Endothelial cell of umbilical vein (primary cell): ENCODE measurements around the gene PRLR. TPM values are rescaled to one million over a fixed set of nuclear protein-coding genes. Genes with fewer than 3 reads are reported as not detected.

ENCODE experiments used
- BruUV-seq: library from RNA; stranded (reverse); fragments of 400-500 nt; replicated peaks from 2 replicates; lab custom pipeline; 2021; lab: Mats Ljungman, UMichigan
- CTCF ChIA-PET: fragments of 300-600, 350-600 bp; sonication (Branson Sonifier 250); formaldehyde crosslinking; loops from one replicate; lab custom pipeline; 2021; ENCODE audit warnings: antibody characterized with exemption, inconsistent platforms; lab: Charles Lee
- POLR2A ChIA-PET: fragments of 300-600, 350-600 bp; sonication (Branson Sonifier 250); formaldehyde crosslinking; loops from one replicate; lab custom pipeline; 2021; ENCODE audit warnings: antibody characterized with exemption, inconsistent platforms; lab: Charles Lee
- DNase-seq: peaks from one replicate; pipeline ENCODE4 v3.0.0-alpha.2; 2011; ENCODE audit warnings: low read depth, low spot score
- FAIRE-seq: peaks from 2 replicates; lab custom pipeline; 2011; peaks lifted over from hg19 to GRCh38; lab: Jason Lieb, UNC
- H2AFZ ChIP-seq: 2 replicates; pipeline ENCODE4 v1.6.0; 2012; ENCODE audit warnings: low read depth, low read length, control low read depth, inconsistent platforms
- H3K27ac ChIP-seq: 2 replicates; pipeline ENCODE4 v1.5.1; 2011; ENCODE audit warnings: low read depth, mild to moderate bottlenecking, control low read depth, low read length, moderate library complexity; ENCODE audit not compliant: insufficient read depth
- H3K27me3 ChIP-seq, 2 experiments: 2 replicates each; pipeline versions ENCODE4 v1.6.0 to v1.6.1; 2011; ENCODE audit warnings: low read length in 2 of 2, mixed read lengths in 1 of 2; ENCODE audit not compliant: control insufficient read depth in 2 of 2, insufficient read depth in 2 of 2
- H3K36me3 ChIP-seq, 2 experiments: 2 replicates in 1 of 2; 3 replicates in 1 of 2; pipeline ENCODE4 v1.5.1; 2011; ENCODE audit warnings: low read length in 2 of 2, mild to moderate bottlenecking in 1 of 2, moderate library complexity in 1 of 2; ENCODE audit not compliant: control insufficient read depth in 2 of 2, insufficient read depth in 2 of 2; ENCODE audit errors: extremely low read depth in 1 of 2
- H3K4me1 ChIP-seq: 3 replicates; pipeline ENCODE4 v1.5.1; 2011; ENCODE audit warnings: mild to moderate bottlenecking, low read length; ENCODE audit not compliant: control insufficient read depth, insufficient read depth; ENCODE audit errors: extremely low read depth
- H3K4me2 ChIP-seq: 2 replicates; pipeline ENCODE4 v1.6.1; 2011; ENCODE audit warnings: low read length, control low read depth, mixed read lengths; ENCODE audit not compliant: insufficient read depth
- H3K4me3 ChIP-seq, 3 experiments: fragments of 200-600 bp in 1 of 3; sonication (generic), shearing (Covaris generic) in 1 of 3; replicated peaks in 1 of 3; 2 replicates each; pipeline ENCODE4 v1.5.1; 2011 to 2016; ENCODE audit warnings: control low read depth in 3 of 3, low read length in 3 of 3, mild to moderate bottlenecking in 2 of 3, inconsistent platforms in 1 of 3, low read depth in 1 of 3, moderate library complexity in 1 of 3; ENCODE audit not compliant: insufficient read depth in 1 of 3
- H3K79me2 ChIP-seq: 2 replicates; pipeline ENCODE4 v1.6.0; 2012; ENCODE audit warnings: low read length, inconsistent platforms; ENCODE audit not compliant: control insufficient read depth, insufficient read depth
- H3K9ac ChIP-seq: replicated peaks from 2 replicates; pipeline ENCODE3; 2011; ENCODE audit warnings: low read length, control low read depth; ENCODE audit not compliant: insufficient read depth; ENCODE audit errors: extremely low read depth
- H3K9me1 ChIP-seq: replicated peaks from 3 replicates; pipeline ENCODE4 v1.6.0; 2011; ENCODE audit warnings: mild to moderate bottlenecking, low read length; ENCODE audit not compliant: control insufficient read depth, insufficient read depth; ENCODE audit errors: extremely low read depth
- H3K9me3 ChIP-seq: replicated peaks from 2 replicates; pipeline ENCODE4 v1.5.1; 2012; ENCODE audit warnings: low read length, inconsistent platforms; ENCODE audit not compliant: control insufficient read depth, insufficient read depth
- H4K20me1 ChIP-seq: replicated peaks from 2 replicates; pipeline ENCODE3; 2011; ENCODE audit warnings: mild to moderate bottlenecking, low read length; ENCODE audit not compliant: control insufficient read depth, insufficient read depth; ENCODE audit errors: extremely low read depth
- CTCF ChIP-seq, 2 donors: IDR thresholded peaks; 1 replicate in 1 of 2; 2 replicates in 1 of 2; pipeline ENCODE4 v1.5.1; 2011; ENCODE audit warnings: low read length in 2 of 2, mild to moderate bottlenecking in 2 of 2, moderate library complexity in 2 of 2, control low read depth in 1 of 2, inconsistent platforms in 1 of 2, low read depth in 1 of 2; ENCODE audit not compliant: insufficient read depth in 1 of 2; ENCODE audit errors: extremely low read depth in 1 of 2
- EZH2 ChIP-seq: IDR thresholded peaks from 2 replicates; pipeline ENCODE4 v1.6.1; 2012; ENCODE audit warnings: borderline replicate concordance, low read depth, mild to moderate bottlenecking, moderate library complexity, low read length, inconsistent platforms; ENCODE audit not compliant: severe bottlenecking
- FOS ChIP-seq: IDR thresholded peaks from 2 replicates; pipeline ENCODE4 v1.6.1; 2011; ENCODE audit warnings: mild to moderate bottlenecking, low read length, moderate library complexity, borderline replicate concordance; ENCODE audit not compliant: insufficient read depth
- GATA2 ChIP-seq: IDR thresholded peaks from 2 replicates; pipeline ENCODE4 v1.7.0; 2011; ENCODE audit warnings: low read depth, mild to moderate bottlenecking, moderate library complexity, mixed read lengths, low read length; ENCODE audit not compliant: insufficient read length, insufficient read depth
- JUN ChIP-seq: IDR thresholded peaks from 2 replicates; pipeline ENCODE4 v1.6.1; 2011; ENCODE audit warnings: borderline replicate concordance, low read depth; ENCODE audit not compliant: insufficient read length, insufficient read depth
- MAX ChIP-seq: IDR thresholded peaks from 2 replicates; pipeline ENCODE4 v1.6.1; 2011; ENCODE audit not compliant: insufficient read depth, insufficient read length
- POLR2AphosphoS5 ChIP-seq: IDR thresholded peaks from 2 replicates; pipeline ENCODE4 v1.6.1; 2012; ENCODE audit warnings: low read depth, mild to moderate bottlenecking, control low read depth, low read length, moderate library complexity; ENCODE audit not compliant: insufficient read depth
- dilution Hi-C: fragments of 300-500 bp; cut with MboI; formaldehyde crosslinking; loops from one replicate; pipeline ENCODE4 v1.15.0; 2019; ENCODE audit warnings: low sequenced_read_pairs; ENCODE audit not compliant: extremely low pct_ligation_motif_present
- intact Hi-C: fragments of 100-400 bp; cut with micrococcal nuclease; formaldehyde crosslinking; loops from one replicate; pipeline ENCODE4 v1.10.0; 2022
- polyA plus RNA-seq, 4 experiments: library from polyadenylated mRNA; depleted of rRNA in 3 of 4; stranded (reverse) in 3 of 4; unstranded in 1 of 4; fragments of >200 nt; gene quantifications; 2 replicates each; pipeline versions ENCODE4 v1.2.1 to v1.2.3, GENCODE V29; 2011 to 2012; ENCODE audit warnings: missing spikeins in 1 of 4
- total RNA-seq: library from RNA; stranded (reverse); gene quantifications from 2 replicates; pipeline ENCODE4 v1.2.3, GENCODE V29; 2021

PRLR gene
- total and polyA plus RNA-seq, 2 donors (not counting 3 experiments of a cell fraction or from before 2014, with no cell fraction given): not detected

GRCh38 chr5:35162848-35163709 lies 67.2 kb downstream of the PRLR start:
- POLR2A ChIA-PET: no interaction called here

More at GRCh38 chr5:35162848-35163709, 67.2 kb downstream of the PRLR start:
- Histone ChIP-seq H3K4me2 (no peak overlapping the region), H3K9me3 (no peaks in the 10 kb centered on the region), H3K27me3 (no peaks in the 10 kb centered on the region), H2AFZ (no peak overlapping the region), H3K9me1 (no peaks in the 10 kb centered on the region), H3K9ac (no peak overlapping the region), H3K27ac (no peak overlapping the region), H3K4me3 (no peak overlapping the region), H3K79me2 (no peaks in the 10 kb centered on the region), H4K20me1 (no peaks in the 10 kb centered on the region), H3K36me3 (no peaks in the 10 kb centered on the region), H3K4me1 (no peaks in the 10 kb centered on the region)
- CTCF ChIA-PET: no interaction called here
- DNase-seq (no peak), FAIRE-seq (no peak)
- intact Hi-C loops: no loop called here
- TF ChIP-seq EZH2 (no peak), POLR2AphosphoS5 (no peak), MAX (no peak), GATA2 (no peak), CTCF (IDR thresholded peaks at IDR 0.05; ENCODE audit: extremely low read depth in 1 of 2, insufficient read depth in 1 of 2, low read depth in 1 of 2, low read length in 2 of 2) (no peak), FOS (no peak), JUN (no peak)
- BruUV-seq: no TSS peak
- dilution Hi-C loops: no loop called here
